Subcutaneous abdominal adipose tissue (tissue), 5 donors: ENCODE data around the gene RDH12.
"Not testable (repeated sequence)": the region's sequence is repeated elsewhere in the genome, so short reads cannot be mapped to it uniquely, and the experiment has no call there.

Experiments used
- H3K27ac ChIP-seq: one replicate; pipeline ENCODE4 v1.7.0; 2013; ENCODE audit warnings: low read depth, mild to moderate bottlenecking, inconsistent platforms, low read length, moderate library complexity
- H3K27me3 ChIP-seq, 5 donors: one replicate each; pipeline ENCODE4 v1.7.0; 2013; ENCODE audit warnings: low read length in 5 of 5, inconsistent platforms in 1 of 5; ENCODE audit not compliant: control insufficient read depth in 5 of 5, insufficient read depth in 4 of 5
- H3K36me3 ChIP-seq, 5 donors: one replicate each; pipeline ENCODE4 v1.7.0; 2013; ENCODE audit warnings: low read length in 5 of 5; ENCODE audit not compliant: control insufficient read depth in 5 of 5, insufficient read depth in 5 of 5
- H3K4me1 ChIP-seq, 5 donors: one replicate each; pipeline ENCODE4 v1.7.0; 2013; ENCODE audit warnings: low read length in 5 of 5, mild to moderate bottlenecking in 3 of 5, moderate library complexity in 1 of 5; ENCODE audit not compliant: control insufficient read depth in 5 of 5, insufficient read depth in 5 of 5
- H3K4me3 ChIP-seq, 5 donors: one replicate each; pipeline ENCODE4 v1.7.0; 2013; ENCODE audit warnings: low read length in 5 of 5, low read depth in 1 of 5
- H3K9ac ChIP-seq, 5 donors: one replicate each; pipeline ENCODE4 v1.7.0; 2013; ENCODE audit warnings: low read length in 5 of 5, mild to moderate bottlenecking in 4 of 5, moderate library complexity in 3 of 5
- H3K9me3 ChIP-seq, 5 donors: one replicate each; pipeline ENCODE4 v1.7.0; 2013; ENCODE audit warnings: low read length in 5 of 5; ENCODE audit not compliant: control insufficient read depth in 5 of 5
- donor health status: healthy.
- donor health status: healthy.
- donor health status: healthy.
- donor health status: healthy.
- donor health status: healthy.

RDH12 gene

GRCh38 chr14:67697006-67697405 lies 4.7 kb upstream of the RDH12 start:
- H3K9me3 ChIP-seq = no peaks in the 10 kb centered on the region
- H3K27me3 ChIP-seq = no peaks in the 10 kb centered on the region
- H3K27ac ChIP-seq = no peak overlapping the region

GRCh38 chr14:67698179-67698578 lies 3.5 kb upstream of the RDH12 start:
- no peak overlapping the region for H3K9ac ChIP-seq
- no peaks in the 10 kb centered on the region for H3K9me3 ChIP-seq
- H3K36me3 ChIP-seq = no peaks in the 10 kb centered on the region
- peaks cover 0 to 11% (median 9%) of the 10 kb centered on the region in 5 donors for H3K4me1 ChIP-seq
- no peak overlapping the region for H3K4me3 ChIP-seq
- H3K27me3 ChIP-seq = no peaks in the 10 kb centered on the region
- no peak overlapping the region for H3K27ac ChIP-seq

More at GRCh38 chr14:67697006-67697405, 4.7 kb upstream of the RDH12 start:
- Histone ChIP-seq H3K36me3 (peaks cover under 1 to 4% (median 1%) of the 10 kb centered on the region in 5 donors), H3K4me1 (peaks cover 0 to 11% (median 9%) of the 10 kb centered on the region in 5 donors), H3K9ac (no peak overlapping the region), H3K4me3 (no peak overlapping the region)

DNA sequence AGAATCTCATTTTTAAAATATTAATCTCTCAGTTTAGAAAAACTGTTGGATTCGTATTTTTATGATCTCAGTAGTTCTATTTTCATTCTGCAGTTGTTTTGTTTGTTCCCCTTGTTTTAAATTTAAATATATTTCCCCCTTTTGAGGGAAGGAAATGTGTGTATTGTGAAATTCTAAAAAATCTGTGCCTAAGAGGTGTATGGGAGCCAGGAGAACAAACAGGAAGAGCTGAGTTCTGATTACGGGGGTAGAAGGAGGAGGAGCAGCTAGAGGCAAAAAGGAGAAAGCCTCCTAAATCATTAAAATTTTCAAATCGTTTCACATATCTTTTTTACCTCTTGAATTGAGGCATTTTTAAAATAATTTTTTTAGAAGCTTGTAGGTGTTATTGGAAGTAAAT lies 2.3 kb downstream of the RDH12 start:
- Histone ChIP-seq H3K36me3 (no peaks in the 10 kb centered on the region), H3K9me3 (no peaks in the 10 kb centered on the region), H3K27me3 (no peaks in the 10 kb centered on the region), H3K4me1 (peaks cover 0 to 5% (median 0%) of the 10 kb centered on the region in 5 donors), H3K4me3 (no peak overlapping the region), H3K9ac (no peak overlapping the region), H3K27ac (no peak overlapping the region)

DNA sequence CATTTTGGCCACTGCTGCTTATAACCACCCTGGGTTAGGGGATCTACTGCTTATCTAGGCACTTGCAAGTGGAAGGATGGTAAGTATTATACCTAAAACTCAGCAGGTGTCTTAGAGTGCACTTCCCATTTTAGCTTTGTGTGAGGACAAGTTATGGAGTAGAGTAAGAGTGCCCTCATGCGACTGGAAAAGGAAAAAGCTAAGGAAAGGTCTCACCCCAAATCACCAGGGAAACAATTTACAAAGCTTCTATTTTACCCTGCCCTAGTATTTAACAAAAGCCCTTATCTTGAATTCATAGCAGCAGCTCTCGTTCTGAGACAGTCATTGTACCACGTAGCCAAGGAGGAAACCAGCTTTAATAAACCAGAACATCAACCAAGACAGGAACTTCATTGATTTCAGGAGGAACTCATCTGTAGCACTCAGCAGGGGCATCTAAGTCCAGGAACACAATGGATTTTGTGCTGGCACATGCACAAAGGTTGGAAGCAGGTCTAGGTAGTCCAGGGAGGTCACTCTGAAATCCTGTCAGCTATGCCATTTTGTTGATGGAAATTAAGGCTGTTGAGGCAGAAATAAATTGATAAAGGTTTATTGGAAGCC lies 2.9 kb downstream of the RDH12 start:
- Histone ChIP-seq H3K27me3 (no peaks in the 10 kb centered on the region), H3K9me3 (no peaks in the 10 kb centered on the region), H3K36me3 (no peaks in the 10 kb centered on the region), H3K9ac (no peak overlapping the region), H3K4me1 (peaks cover 0 to 5% (median 0%) of the 10 kb centered on the region in 5 donors), H3K4me3 (no peak overlapping the region), H3K27ac (no peak overlapping the region)

- Histone ChIP-seq H3K9ac (no peak overlapping the region), H3K27ac (no peak overlapping the region), H3K4me3 (no peak overlapping the region), H3K4me1 (peaks cover 0 to 5% (median 0%) of the 10 kb centered on the region in 5 donors), H3K9me3 (peaks cover 0 to 4% (median 0%) of the 10 kb centered on the region in 5 donors), H3K36me3 (no peaks in the 10 kb centered on the region), H3K27me3 (no peaks in the 10 kb centered on the region)
Measured at GRCh38 chr14:67705211-67705610, 3.5 kb downstream of the RDH12 start.

GRCh38 chr14:67709346-67709745 lies 7.7 kb downstream of the RDH12 start:
- not testable (repeated sequence) for H3K27me3 ChIP-seq, H3K9me3 ChIP-seq, H3K36me3 ChIP-seq, H3K27ac ChIP-seq, H3K4me3 ChIP-seq, H3K9ac ChIP-seq, H3K4me1 ChIP-seq

GRCh38 chr14:67709796-67710195 lies 8.1 kb downstream of the RDH12 start:
- H3K4me1 ChIP-seq, H3K9ac ChIP-seq, H3K4me3 ChIP-seq, H3K27ac ChIP-seq, H3K36me3 ChIP-seq, H3K27me3 ChIP-seq, H3K9me3 ChIP-seq: not testable (repeated sequence)

- H3K27ac ChIP-seq = no peak overlapping the region
- H3K36me3 ChIP-seq = no peaks in the 10 kb centered on the region
- peaks cover 0 to 4% (median 0%) of the 10 kb centered on the region in 5 donors for H3K9me3 ChIP-seq
- H3K27me3 ChIP-seq = no peaks in the 10 kb centered on the region
- no peak overlapping the region for H3K9ac ChIP-seq
- no peak overlapping the region for H3K4me3 ChIP-seq
- peaks cover 0 to 1% (median 0%) of the 10 kb centered on the region in 5 donors for H3K4me1 ChIP-seq
Measured at GRCh38 chr14:67710209-67710608, 8.5 kb downstream of the RDH12 start.

- Histone ChIP-seq H3K27ac (no peak overlapping the region), H3K36me3 (no peaks in the 10 kb centered on the region), H3K9me3 (no peaks in the 10 kb centered on the region), H3K27me3 (peaks cover 0 to 3% (median 0%) of the 10 kb centered on the region in 5 donors), H3K9ac (no peak overlapping the region), H3K4me3 (no peak overlapping the region), H3K4me1 (peaks cover 0 to 3% (median 0%) of the 10 kb centered on the region in 5 donors)
Measured at GRCh38 chr14:67717048-67717447, 15.4 kb downstream of the RDH12 start.

DNA sequence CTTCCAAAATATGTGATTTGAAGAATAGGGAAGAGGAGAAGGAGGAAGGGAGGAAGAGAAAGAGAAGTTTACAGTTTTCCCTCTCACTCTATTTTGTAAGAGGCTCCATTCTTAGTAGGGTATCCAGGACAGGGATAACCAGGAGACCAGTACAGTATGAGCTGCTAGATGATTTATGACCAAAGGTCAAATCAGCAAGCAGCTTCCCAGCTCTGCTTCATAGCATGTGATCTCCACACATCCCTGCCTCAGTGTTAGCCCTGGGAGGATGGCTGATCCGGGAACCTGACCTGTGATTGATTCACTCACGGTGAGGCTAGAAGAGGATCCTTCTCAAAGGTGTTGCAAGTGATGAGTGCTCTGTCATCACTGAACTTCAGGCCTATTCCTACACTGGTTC lies 16.6 kb downstream of the RDH12 start:
- no peak overlapping the region for H3K9ac ChIP-seq
- H3K36me3 ChIP-seq = no peaks in the 10 kb centered on the region
- no peak overlapping the region for H3K27ac ChIP-seq
- H3K9me3 ChIP-seq = no peaks in the 10 kb centered on the region
- peaks cover 0 to 3% (median 0%) of the 10 kb centered on the region in 5 donors for H3K27me3 ChIP-seq
- H3K4me3 ChIP-seq = no peak overlapping the region
- H3K4me1 ChIP-seq = peaks cover 0 to 10% (median 5%) of the 10 kb centered on the region in 5 donors
